ENCODE data around the gene KXD1. TPM values are rescaled to one million over a fixed set of nuclear protein-coding genes. Genes with fewer than 3 reads are reported as not detected.
A peak's percentile ranks its signal among the peaks of the same experiment; 100 is the strongest.

Gene KXD1
- total and polyA plus RNA-seq, 2 experiments from 2014 or later, result 110 to 129 TPM

DNA sequence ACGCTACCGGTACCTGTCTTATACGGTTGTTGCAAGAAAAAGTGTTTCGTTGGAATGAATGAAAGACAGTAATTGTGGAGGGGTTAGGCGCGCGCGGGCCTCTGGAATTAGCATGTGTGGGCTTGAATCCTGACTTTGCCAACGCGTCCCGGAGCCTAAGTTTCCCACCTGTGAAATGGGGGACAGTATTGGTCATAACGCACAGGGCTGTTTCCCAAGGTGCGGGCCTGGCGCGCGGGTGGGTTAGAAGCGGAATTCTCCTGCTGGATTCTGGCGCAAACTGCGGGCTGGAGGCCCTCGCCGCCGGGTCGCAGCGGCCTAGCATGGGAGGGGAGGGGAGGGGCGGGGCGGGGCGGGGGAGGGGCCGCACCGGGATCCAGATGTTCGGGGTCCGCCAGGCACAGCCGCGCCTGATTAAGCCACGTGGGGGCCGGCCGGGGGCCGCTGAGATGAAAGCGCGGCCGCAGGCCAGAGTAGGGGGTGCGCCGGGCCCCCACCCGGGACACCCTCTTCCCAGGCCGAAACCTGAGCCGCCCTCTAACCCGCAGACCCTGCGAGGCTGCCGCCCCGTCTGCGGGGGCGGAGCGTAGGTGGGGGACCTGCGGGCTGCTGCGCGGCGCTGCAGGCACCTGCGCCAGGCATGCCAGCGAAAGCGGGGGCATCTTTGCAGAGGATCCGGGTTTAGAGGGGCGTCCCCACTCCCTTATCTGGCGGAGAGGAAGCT, 53.8 kb downstream of the KXD1 start:
- Histone ChIP-seq H3K27me3 (replicated peaks; ENCODE audit: insufficient read depth) (peaks cover 80% of the 10 kb centered on the region), H3K4me2 (ENCODE audit: unreplicated experiment) (no peak overlapping the region), H4K20me1 (ENCODE audit: insufficient read depth) (no peaks in the 10 kb centered on the region), H3K79me2 (ENCODE audit: insufficient read depth) (no peaks in the 10 kb centered on the region), H3K9ac (no peak overlapping the region), H3F3A (ENCODE audit: insufficient read depth) (0 out of 2 replicates have a peak, but pooled peaks cover 6% of the 10 kb centered on the region), H3K9me3 (ENCODE audit: low read depth) (no peaks in the 10 kb centered on the region), H3K36me3 (ENCODE audit: low read depth) (no peaks in the 10 kb centered on the region), H3K4me3 (no peak overlapping the region), H3K27ac (no peak overlapping the region), H3K9me2 (ENCODE audit: insufficient read depth) (no peaks in the 10 kb centered on the region), H3K4me1 (ENCODE audit: insufficient read depth) (no peaks in the 10 kb centered on the region), H2AFZ (no peak overlapping the region)
- 2 to 4% methylated on average over 41 to 62 of the region's 62 CpGs for WGBS, 2 experiments (ENCODE audit: low coverage in 1 of 2, low lambda C conversion rate in 2 of 2, missing lambda C conversion rate in 2 of 2)
- TF ChIP-seq EZH2 (IDR thresholded peaks at IDR 0.05; ENCODE audit: insufficient read depth, poor library complexity, severe bottlenecking) (peak; percentile 98), EZH2phosphoT487 (IDR thresholded peaks at IDR 0.05; ENCODE audit: insufficient read depth, low read depth) (peak; percentile 81; the same call in 1 of the 2 replicates)
- no peak for DNase-seq
- in situ Hi-C loops (cut with MboI), result no loop called here

DNA sequence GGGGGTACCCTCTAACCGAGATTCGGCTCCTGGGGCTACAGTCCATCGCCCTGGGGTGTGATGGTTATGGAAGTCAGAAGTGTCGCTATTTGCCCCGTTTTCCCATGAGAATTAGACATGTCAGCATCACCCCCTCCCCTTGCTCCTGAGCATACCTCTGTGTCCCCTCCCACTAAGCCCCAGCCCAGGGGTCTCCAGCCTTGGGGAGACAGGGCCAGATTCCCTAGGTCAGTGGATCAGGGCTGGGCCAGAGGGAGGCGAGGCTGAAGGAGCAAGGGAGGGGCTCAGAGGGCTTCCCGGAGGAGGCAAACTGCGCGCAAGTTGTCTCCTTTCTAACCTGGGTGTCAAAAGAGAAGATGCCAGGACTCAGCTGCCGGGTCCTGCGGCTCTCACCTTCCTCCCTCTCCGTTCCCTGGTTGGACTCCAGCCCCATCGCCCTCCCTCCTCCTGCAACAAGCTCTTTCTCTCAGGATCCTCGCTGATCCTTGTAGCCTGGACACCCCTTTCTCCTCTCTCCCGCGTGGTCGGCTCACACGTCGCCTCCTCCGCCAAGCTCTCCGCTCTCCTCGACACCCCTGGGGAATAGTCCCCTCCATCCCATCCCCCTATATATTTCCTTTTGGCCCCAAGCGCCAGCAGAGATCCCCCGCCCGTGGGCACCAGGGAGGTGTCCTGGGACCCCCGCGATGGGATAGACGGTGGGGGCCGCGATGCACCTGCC, 54.5 kb downstream of the KXD1 start:
- peaks cover 79% of the 10 kb centered on the region for H3K27me3 ChIP-seq (replicated peaks; ENCODE audit: insufficient read depth)
- H3K4me2 ChIP-seq (ENCODE audit: unreplicated experiment), result peak overlapping the region; percentile 59
- peak overlapping the region; percentile 67 for H3K4me3 ChIP-seq
- no peaks in the 10 kb centered on the region for H3K9me3 ChIP-seq (ENCODE audit: low read depth)
- H3F3A ChIP-seq (ENCODE audit: insufficient read depth), result 0 out of 2 replicates have a peak, but pooled peaks cover 6% of the 10 kb centered on the region
- no peak overlapping the region for H3K27ac ChIP-seq
- no peak for DNase-seq
- H3K4me1 ChIP-seq (ENCODE audit: insufficient read depth), result no peaks in the 10 kb centered on the region
- H4K20me1 ChIP-seq (ENCODE audit: insufficient read depth), result no peaks in the 10 kb centered on the region
- no peaks in the 10 kb centered on the region for H3K9me2 ChIP-seq (ENCODE audit: insufficient read depth)
- H2AFZ ChIP-seq, result no peak overlapping the region
- in situ Hi-C loops (cut with MboI), result no loop called here
- TF ChIP-seq EZH2phosphoT487 (IDR thresholded peaks at IDR 0.05; ENCODE audit: insufficient read depth, low read depth), result peak; percentile 70; the same call in 1 of the 2 replicates
- TF ChIP-seq EZH2 (IDR thresholded peaks at IDR 0.05; ENCODE audit: insufficient read depth, poor library complexity, severe bottlenecking), result peak; percentile 99
- H3K79me2 ChIP-seq (ENCODE audit: insufficient read depth), result no peaks in the 10 kb centered on the region
- H3K9ac ChIP-seq, result no peak overlapping the region
- no peaks in the 10 kb centered on the region for H3K36me3 ChIP-seq (ENCODE audit: low read depth)
- 2% methylated on average over 19 to 30 of the region's 30 CpGs for WGBS, 2 experiments (ENCODE audit: low coverage in 1 of 2, low lambda C conversion rate in 2 of 2, missing lambda C conversion rate in 2 of 2)

DNA sequence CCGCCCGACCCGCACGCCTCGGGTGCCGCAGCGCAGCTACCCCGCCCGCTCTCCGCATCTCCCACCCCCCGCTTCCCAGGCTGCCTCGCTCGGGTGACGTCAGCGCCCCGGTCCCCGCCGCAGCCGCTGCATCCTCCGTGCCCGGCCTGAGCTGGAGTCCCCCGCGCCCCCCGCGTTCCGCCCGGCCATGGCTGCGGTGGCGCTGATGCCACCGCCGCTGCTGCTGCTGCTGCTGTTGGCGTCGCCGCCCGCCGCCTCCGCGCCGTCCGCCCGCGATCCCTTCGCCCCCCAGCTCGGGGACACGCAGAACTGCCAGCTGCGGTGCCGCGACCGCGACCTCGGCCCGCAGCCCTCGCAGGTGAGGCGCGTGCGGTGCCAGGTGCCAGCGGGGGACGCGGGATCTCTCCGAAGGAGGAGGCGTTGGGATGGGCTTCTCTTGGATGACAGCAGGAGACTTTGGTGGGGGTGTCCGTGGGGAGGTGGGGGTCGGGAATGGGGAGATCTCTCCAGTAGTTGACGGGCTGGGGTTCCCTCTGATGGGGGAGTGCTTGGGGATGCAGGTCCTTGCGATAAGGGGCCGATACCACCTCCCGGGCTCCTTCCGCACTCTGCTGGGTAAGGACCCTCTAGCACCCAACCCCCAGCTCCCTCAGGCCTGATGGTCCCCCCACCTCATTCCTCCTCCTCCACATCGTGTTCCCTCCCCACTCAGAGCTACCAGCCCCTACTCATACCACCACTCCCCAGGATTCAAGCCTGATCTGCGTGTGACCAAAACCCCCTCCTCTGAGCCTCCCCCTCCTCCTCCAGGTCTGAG, 55.3 kb downstream of the KXD1 start, which contains the start of gene TMEM59L:
Gene TMEM59L, plus strand, starts transcription at position 99 of the 817 bp plus-strand sequence. Its CDS starts 89 bp downstream, at position 188.
- WGBS, 2 experiments (ENCODE audit: low coverage in 1 of 2, low lambda C conversion rate in 2 of 2, missing lambda C conversion rate in 2 of 2), result 4 to 5% methylated on average over 39 to 68 of the region's 70 CpGs
- Histone ChIP-seq H2AFZ (peak within 1 kb of the TSS; percentile 68), H3K27ac (no peak within 1 kb of the TSS), H3K79me2 (ENCODE audit: insufficient read depth) (no peaks in the 10 kb centered on the region), H3K27me3 (replicated peaks; ENCODE audit: insufficient read depth) (peaks cover 72% of the 10 kb centered on the region), H3K4me3 (peak within 1 kb of the TSS; percentile 67), H3K4me2 (ENCODE audit: unreplicated experiment) (peak within 1 kb of the TSS; percentile 59), H3F3A (ENCODE audit: insufficient read depth) (0 out of 2 replicates have a peak, but pooled peaks cover 6% of the 10 kb centered on the region), H3K9ac (no peak within 1 kb of the TSS), H3K4me1 (ENCODE audit: insufficient read depth) (no peaks in the 10 kb centered on the region), H3K9me2 (ENCODE audit: insufficient read depth) (no peaks in the 10 kb centered on the region), H4K20me1 (ENCODE audit: insufficient read depth) (no peaks in the 10 kb centered on the region), H3K9me3 (ENCODE audit: low read depth) (no peaks in the 10 kb centered on the region), H3K36me3 (ENCODE audit: low read depth) (no peaks in the 10 kb centered on the region)
- TF ChIP-seq EZH2phosphoT487 (IDR thresholded peaks at IDR 0.05; ENCODE audit: insufficient read depth, low read depth), result peak; percentile 7; the same call in 1 of the 2 replicates
- TF ChIP-seq EZH2 (IDR thresholded peaks at IDR 0.05; ENCODE audit: insufficient read depth, poor library complexity, severe bottlenecking), result no peak
- DNase-seq, result peak; percentile 40
- in situ Hi-C loops (cut with MboI), result no loop called here
